ENCODE measurements around the gene EYA4.

GRCh38 chr6:133245422-133245903, 4.3 kb downstream of the EYA4 start:
- TF ChIP-seq, protein P1, sequence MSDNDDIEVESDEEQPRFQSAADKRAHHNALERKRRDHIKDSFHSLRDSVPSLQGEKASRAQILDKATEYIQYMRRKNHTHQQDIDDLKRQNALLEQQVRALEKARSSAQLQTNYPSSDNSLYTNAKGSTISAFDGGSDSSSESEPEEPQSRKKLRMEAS (CRISPR knock-in tag; IDR thresholded peaks at IDR 0.05), result no peak
- TF ChIP-seq ZNF416 (CRISPR knock-in tag; IDR thresholded peaks at IDR 0.05) (no peak), CTCF (IDR thresholded peaks at IDR 0.05) (no peak), ZNF317 (CRISPR knock-in tag; IDR thresholded peaks at IDR 0.05; ENCODE audit: borderline replicate concordance, low read depth) (no peak), RORB (CRISPR knock-in tag; IDR thresholded peaks at IDR 0.05) (no peak), ETV6 (CRISPR knock-in tag; IDR thresholded peaks at IDR 0.05) (no peak)
- TF ChIP-seq, protein P2, sequence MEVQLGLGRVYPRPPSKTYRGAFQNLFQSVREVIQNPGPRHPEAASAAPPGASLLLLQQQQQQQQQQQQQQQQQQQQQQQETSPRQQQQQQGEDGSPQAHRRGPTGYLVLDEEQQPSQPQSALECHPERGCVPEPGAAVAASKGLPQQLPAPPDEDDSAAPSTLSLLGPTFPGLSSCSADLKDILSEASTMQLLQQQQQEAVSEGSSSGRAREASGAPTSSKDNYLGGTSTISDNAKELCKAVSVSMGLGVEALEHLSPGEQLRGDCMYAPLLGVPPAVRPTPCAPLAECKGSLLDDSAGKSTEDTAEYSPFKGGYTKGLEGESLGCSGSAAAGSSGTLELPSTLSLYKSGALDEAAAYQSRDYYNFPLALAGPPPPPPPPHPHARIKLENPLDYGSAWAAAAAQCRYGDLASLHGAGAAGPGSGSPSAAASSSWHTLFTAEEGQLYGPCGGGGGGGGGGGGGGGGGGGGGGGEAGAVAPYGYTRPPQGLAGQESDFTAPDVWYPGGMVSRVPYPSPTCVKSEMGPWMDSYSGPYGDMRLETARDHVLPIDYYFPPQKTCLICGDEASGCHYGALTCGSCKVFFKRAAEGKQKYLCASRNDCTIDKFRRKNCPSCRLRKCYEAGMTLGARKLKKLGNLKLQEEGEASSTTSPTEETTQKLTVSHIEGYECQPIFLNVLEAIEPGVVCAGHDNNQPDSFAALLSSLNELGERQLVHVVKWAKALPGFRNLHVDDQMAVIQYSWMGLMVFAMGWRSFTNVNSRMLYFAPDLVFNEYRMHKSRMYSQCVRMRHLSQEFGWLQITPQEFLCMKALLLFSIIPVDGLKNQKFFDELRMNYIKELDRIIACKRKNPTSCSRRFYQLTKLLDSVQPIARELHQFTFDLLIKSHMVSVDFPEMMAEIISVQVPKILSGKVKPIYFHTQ (CRISPR knock-in tag; IDR thresholded peaks at IDR 0.05), result no peak
